Keratinocyte (primary cell): Measurements from ENCODE around the gene C1RL. TPM values are rescaled to one million over a fixed set of nuclear protein-coding genes. Genes with fewer than 3 reads are reported as not detected.
"Not testable (repeated sequence)": the region's sequence is repeated elsewhere in the genome, so short reads cannot be mapped to it uniquely, and the experiment has no call there.

ENCODE experiments used
- DNase-seq: peaks from one replicate; pipeline ENCODE4 v3.0.0-alpha.2; 2011; ENCODE audit warnings: low read depth, missing footprints, low spot score
- FAIRE-seq: peaks from 2 replicates; lab custom pipeline; 2011; peaks lifted over from hg19 to GRCh38; lab: Jason Lieb, UNC
- H2AFZ ChIP-seq: 2 replicates; pipeline ENCODE4 v1.6.0; 2012; ENCODE audit warnings: low read length, control low read depth, inconsistent platforms; ENCODE audit not compliant: control insufficient read depth
- H3K27ac ChIP-seq: 2 replicates; pipeline ENCODE4 v1.5.1; 2011; ENCODE audit warnings: low read length; ENCODE audit not compliant: control insufficient read depth, insufficient read depth
- H3K27me3 ChIP-seq: 3 replicates; pipeline ENCODE4 v1.6.0; 2011; ENCODE audit warnings: low read length; ENCODE audit not compliant: control insufficient read depth, insufficient read depth; ENCODE audit errors: extremely low read depth
- H3K36me3 ChIP-seq, 2 experiments: 2 replicates in 1 of 2; 3 replicates in 1 of 2; pipeline ENCODE4 v1.5.1; 2011; ENCODE audit warnings: low read length in 2 of 2, mild to moderate bottlenecking in 1 of 2; ENCODE audit not compliant: control insufficient read depth in 2 of 2, insufficient read depth in 2 of 2; ENCODE audit errors: extremely low read depth in 1 of 2
- H3K4me1 ChIP-seq: 3 replicates; pipeline ENCODE4 v1.5.1; 2011; ENCODE audit warnings: low read length; ENCODE audit not compliant: control insufficient read depth, insufficient read depth; ENCODE audit errors: extremely low read depth
- H3K4me2 ChIP-seq: 3 replicates; pipeline ENCODE4 v1.6.0; 2011; ENCODE audit warnings: low read depth, low read length; ENCODE audit not compliant: control insufficient read depth, insufficient read depth; ENCODE audit errors: extremely low read depth
- H3K4me3 ChIP-seq, 3 experiments: fragments of 200-600 bp in 1 of 3; sonication (generic) in 1 of 3; 2 replicates in 2 of 3; 3 replicates in 1 of 3; pipeline ENCODE4 v1.5.1; 2011 to 2016; ENCODE audit warnings: low read length in 3 of 3, mild to moderate bottlenecking in 3 of 3, control low read depth in 2 of 3, inconsistent platforms in 1 of 3, low read depth in 1 of 3, mixed read lengths in 1 of 3, mixed run types in 1 of 3, moderate library complexity in 1 of 3; ENCODE audit not compliant: control insufficient read depth in 2 of 3, insufficient read depth in 2 of 3; ENCODE audit errors: extremely low read depth in 1 of 3
- H3K79me2 ChIP-seq: 2 replicates; pipeline ENCODE4 v1.6.0; 2012; ENCODE audit warnings: low read length; ENCODE audit not compliant: control insufficient read depth, insufficient read depth
- H3K9ac ChIP-seq: 3 replicates; pipeline ENCODE4 v1.6.0; 2011; ENCODE audit warnings: low read length; ENCODE audit not compliant: control insufficient read depth, insufficient read depth; ENCODE audit errors: extremely low read depth
- H3K9me1 ChIP-seq: 3 replicates; pipeline ENCODE4 v1.6.0; 2011; ENCODE audit warnings: low read length; ENCODE audit not compliant: control insufficient read depth, insufficient read depth; ENCODE audit errors: extremely low read depth
- H3K9me3 ChIP-seq: 2 replicates; pipeline ENCODE4 v1.5.1; 2012; ENCODE audit warnings: low read depth, low read length; ENCODE audit not compliant: control insufficient read depth
- H4K20me1 ChIP-seq: 3 replicates; pipeline ENCODE4 v1.6.0; 2011; ENCODE audit warnings: low read length; ENCODE audit not compliant: control insufficient read depth, insufficient read depth; ENCODE audit errors: extremely low read depth
- CTCF ChIP-seq, 3 experiments: IDR thresholded peaks in 1 of 3; conservative IDR thresholded peaks in 1 of 3; optimal IDR thresholded peaks in 1 of 3; 2 replicates in 2 of 3; 3 replicates in 1 of 3; pipeline versions ENCODE3 to v1.5.1; 2011; ENCODE audit warnings: low read length in 3 of 3, mild to moderate bottlenecking in 3 of 3, moderate library complexity in 2 of 3, control low read depth in 1 of 3, inconsistent platforms in 1 of 3; ENCODE audit not compliant: insufficient read depth in 2 of 3; ENCODE audit errors: extremely low read depth in 1 of 3
- EZH2 ChIP-seq: IDR thresholded peaks from one replicate; pipeline ENCODE4 v1.6.1; 2012; ENCODE audit warnings: inconsistent platforms, mild to moderate bottlenecking, low read length, moderate library complexity
- dilution Hi-C: fragments of 300-500 bp; cut with MboI; formaldehyde crosslinking; loops from one replicate; pipeline ENCODE4 v1.7.0; 2020; ENCODE audit warnings: low sequenced_read_pairs; ENCODE audit not compliant: extremely low pct_ligation_motif_present
- polyA plus RNA-seq, 5 experiments: library from polyadenylated mRNA; depleted of rRNA in 3 of 5; stranded (reverse) in 3 of 5; stranded (forward) in 1 of 5; unstranded in 1 of 5; fragments of >200 nt; gene quantifications; 1 replicate in 1 of 5; 2 replicates in 3 of 5; 3 replicates in 1 of 5; pipeline versions ENCODE4 v1.2.1 to v1.2.3, GENCODE V29; 2011 to 2012; ENCODE audit warnings: missing spikeins in 2 of 5, low read depth in 1 of 5, low replicate concordance in 1 of 5

Gene C1RL
- polyA plus RNA-seq, 1 donor (not counting 4 experiments of a cell fraction or from before 2014, with no cell fraction given) = 9.3 TPM

- Histone ChIP-seq H3K27ac (no peak overlapping the region), H3K9ac (no peak overlapping the region), H3K27me3 (no peaks in the 10 kb centered on the region), H2AFZ (no peak overlapping the region), H3K9me1 (no peaks in the 10 kb centered on the region), H3K4me2 (no peak overlapping the region), H3K36me3 (no peaks in the 10 kb centered on the region), H3K9me3 (no peaks in the 10 kb centered on the region), H3K4me1 (peaks cover 5% of the 10 kb centered on the region), H3K4me3 (no peak overlapping the region), H4K20me1 (no peaks in the 10 kb centered on the region), H3K79me2 (no peaks in the 10 kb centered on the region)
- dilution Hi-C loops = no loop called here
- DNase-seq = no peak
- no peak for TF ChIP-seq EZH2
- no peak for FAIRE-seq
These were observed 50.1 kb downstream of the C1RL start for GRCh38 chr12:7058850-7059395.

GRCh38 chr12:7058163-7058845, 50.7 kb downstream of the C1RL start:
- Histone ChIP-seq H3K4me1 (peaks cover 5% of the 10 kb centered on the region), H3K36me3 (no peaks in the 10 kb centered on the region), H3K9ac (no peak overlapping the region), H3K79me2 (no peaks in the 10 kb centered on the region), H3K27ac (no peak overlapping the region), H3K9me1 (no peaks in the 10 kb centered on the region), H3K27me3 (no peaks in the 10 kb centered on the region), H3K9me3 (no peaks in the 10 kb centered on the region), H2AFZ (no peak overlapping the region), H4K20me1 (no peaks in the 10 kb centered on the region), H3K4me2 (no peak overlapping the region), H3K4me3 (no peak overlapping the region)
- dilution Hi-C loops = no loop called here
- FAIRE-seq (no peak), DNase-seq (no peak)
- no peak for TF ChIP-seq EZH2
- TF ChIP-seq CTCF (optimal IDR thresholded peaks at IDR 0.05 in 1 of 3, IDR thresholded peaks at IDR 0.05 in 1 of 3, conservative IDR thresholded peaks at IDR 0.05 in 1 of 3; ENCODE audit: extremely low read depth in 1 of 3, insufficient read depth in 2 of 3, low read length in 3 of 3) = no peak

GRCh38 chr12:7055736-7056135, 53.3 kb downstream of the C1RL start:
- H3K9ac ChIP-seq, H3K79me2 ChIP-seq, DNase-seq, dilution Hi-C loops, H3K27me3 ChIP-seq, H3K9me1 ChIP-seq, H3K4me3 ChIP-seq, H3K4me2 ChIP-seq, H3K9me3 ChIP-seq, H4K20me1 ChIP-seq, H3K36me3 ChIP-seq, H3K4me1 ChIP-seq, FAIRE-seq, H2AFZ ChIP-seq, H3K27ac ChIP-seq: not testable (repeated sequence)
